Fibroblast of skin of abdomen (primary cell): Measurements from ENCODE around the gene WDR48.

ENCODE experiments used
- DNase-seq: peaks from one replicate; pipeline ENCODE4 v3.0.0-alpha.2; 2013

The WDR48 gene

DNA sequence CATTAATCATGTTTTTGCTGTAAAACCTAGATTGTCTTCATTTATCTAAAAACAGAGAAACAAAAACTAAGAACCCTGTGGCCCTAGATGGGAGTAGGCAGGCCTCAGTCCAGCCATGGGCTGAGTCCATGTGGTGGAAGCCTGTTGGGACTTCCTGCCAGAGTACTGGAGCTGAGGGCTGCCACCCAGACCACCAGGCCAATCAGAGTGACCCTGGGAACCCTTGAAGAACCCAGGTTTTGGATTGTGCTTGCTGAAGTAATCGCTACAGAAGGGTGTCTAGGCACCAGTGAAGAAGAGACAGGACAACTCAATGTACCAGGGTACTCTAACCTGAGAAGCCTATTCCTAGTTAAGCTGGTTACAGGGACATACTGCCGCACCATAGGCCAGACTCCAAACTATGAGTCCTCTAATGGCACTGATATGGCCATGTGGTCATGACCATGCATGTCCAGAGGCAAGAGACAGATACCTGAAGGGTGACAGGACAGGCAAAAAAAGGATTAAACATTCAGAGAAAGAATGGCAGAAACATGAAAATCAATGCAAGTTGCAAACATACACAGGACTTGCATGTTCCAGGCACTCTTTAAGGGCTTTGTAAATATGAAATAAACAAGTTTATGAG, 88.6 kb downstream of the WDR48 start:
- no peak for DNase-seq

GRCh38 chr3:39141171-39141995, 89.6 kb downstream of the WDR48 start:
- peak; percentile 52 for DNase-seq

- DNase-seq, result no peak
Observed at GRCh38 chr3:39142067-39142466, 90.3 kb downstream of the WDR48 start.

DNA sequence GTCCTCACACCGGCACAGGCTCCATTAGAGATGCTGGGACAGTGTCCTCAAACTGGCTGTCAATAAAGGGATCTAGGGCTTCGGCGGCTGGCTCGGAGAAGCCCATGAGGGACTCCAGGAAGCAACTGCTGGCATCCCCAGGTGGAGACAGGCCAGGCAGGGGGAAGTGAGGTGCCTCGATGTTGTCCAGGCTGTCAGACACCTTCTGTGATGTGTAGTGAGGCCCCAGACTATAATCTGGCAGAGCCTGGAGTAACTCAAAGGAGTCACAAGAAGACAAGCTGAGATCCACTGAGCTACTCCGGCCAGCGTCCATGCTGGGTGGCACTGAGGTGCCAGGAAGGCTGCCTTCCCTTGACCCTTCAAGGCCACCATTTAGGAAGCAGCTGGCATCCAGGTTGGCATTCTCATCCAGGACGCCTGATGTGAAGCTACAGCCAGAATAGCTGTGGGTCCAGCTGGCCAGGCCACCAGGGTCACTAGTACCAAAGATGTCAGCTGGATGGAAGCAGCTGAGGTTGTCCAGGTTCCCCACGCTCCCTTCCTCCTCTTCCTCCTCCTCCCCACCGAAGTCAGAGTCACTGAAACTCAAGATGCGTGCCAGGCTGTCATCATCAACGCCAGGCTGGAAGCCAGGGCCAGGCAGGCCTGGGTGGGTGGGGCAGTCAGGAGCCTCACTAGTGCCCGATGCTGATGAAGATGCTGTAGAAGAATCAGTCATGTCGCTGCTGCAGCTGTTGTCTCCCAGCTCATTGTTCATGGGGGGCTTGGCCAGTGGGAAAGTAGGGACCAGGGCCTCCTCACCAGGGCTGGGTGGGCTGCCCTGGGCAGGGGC, 91.5 kb downstream of the WDR48 start:
- DNase-seq, result no peak

GRCh38 chr3:39144095-39144747, 92.4 kb downstream of the WDR48 start:
- no peak for DNase-seq

DNA sequence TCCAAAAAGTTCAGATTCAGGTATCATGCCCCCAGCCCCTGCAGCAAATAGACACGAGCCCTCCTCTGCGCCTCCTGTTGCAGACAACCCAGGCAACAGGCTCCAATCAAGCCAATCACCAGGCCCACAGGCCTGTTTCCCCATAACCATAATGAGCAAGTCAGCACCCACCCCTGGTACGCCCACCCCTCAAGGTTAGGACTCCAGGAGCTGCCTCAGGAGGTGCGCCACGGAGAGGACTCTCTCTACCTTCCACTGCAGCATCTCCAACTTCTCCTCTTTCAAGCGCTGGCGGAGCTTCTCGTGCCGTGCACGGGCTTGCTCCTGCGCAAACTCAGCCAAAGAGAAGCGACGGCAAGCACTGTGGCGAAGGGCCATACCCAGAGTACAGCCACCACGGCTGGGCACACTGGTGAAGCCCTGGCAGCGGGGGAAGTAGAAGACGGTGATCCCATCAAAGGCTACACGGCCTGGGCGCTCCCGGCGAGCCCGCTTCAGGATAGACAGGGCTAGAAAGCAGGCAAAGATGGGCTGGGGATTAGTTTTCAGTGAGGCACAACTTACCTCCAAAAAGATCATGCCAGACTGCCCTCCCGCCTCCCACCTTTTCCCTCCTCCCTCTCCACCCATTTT, 93.0 kb downstream of the WDR48 start:
- no peak for DNase-seq

DNA sequence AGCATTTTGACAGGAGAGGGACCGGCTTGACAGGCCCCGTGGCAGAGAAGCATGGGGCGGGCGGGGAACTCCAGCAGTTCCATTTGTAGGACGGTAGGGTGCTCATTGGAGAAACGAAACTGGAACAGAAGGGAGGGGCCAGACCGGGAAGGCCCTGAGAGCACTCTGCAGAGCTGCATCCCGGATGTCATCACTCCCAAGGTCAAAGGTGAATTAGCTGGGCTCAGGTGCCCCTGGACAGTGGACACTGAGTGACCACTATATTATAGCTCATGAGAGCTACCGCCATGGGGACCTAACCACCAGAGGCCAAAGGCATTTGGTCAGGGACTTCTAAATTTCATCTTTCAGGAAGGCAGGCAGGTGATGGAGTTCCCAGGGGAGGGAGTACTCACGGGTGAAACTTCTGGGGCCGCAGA, 94.3 kb downstream of the WDR48 start:
- DNase-seq, result no peak
